SU-DHL-6 (cell line): ENCODE data around the gene PRKCZ.

ENCODE experiments used
- CTCF ChIP-seq: fragments of 200-600 bp; sonication (generic); IDR thresholded peaks from one replicate; pipeline ENCODE4 v1.5.1; 2017; ENCODE audit warnings: antibody characterized with exemption, mild to moderate bottlenecking, low read length, moderate library complexity; ENCODE audit not compliant: insufficient read depth, poor library complexity, severe bottlenecking
- EZH2phosphoT487 ChIP-seq: fragments of 200-600 bp; sonication (generic), shearing (Covaris generic); conservative IDR thresholded peaks from 2 replicates; pipeline ENCODE4 v1.6.1; 2018; ENCODE audit warnings: mild to moderate bottlenecking, antibody characterized with exemption, low read length, moderate library complexity, mixed read lengths

GRCh38 chr1:2103901-2104590, 53.8 kb downstream of the PRKCZ start:
- TF ChIP-seq CTCF = no peak
- no peak for TF ChIP-seq EZH2phosphoT487
